Brain microvascular endothelial cell (primary cell): ENCODE data around the gene TAF1.
"Not testable (repeated sequence)": the region's sequence is repeated elsewhere in the genome, so short reads cannot be mapped to it uniquely, and the experiment has no call there.

Experiments used
- DNase-seq: peaks from one replicate; pipeline ENCODE4 v3.0.0-alpha.2; 2020
- H3K27ac ChIP-seq: fragments of 250-450 bp; sonication (Bioruptor Pico); 2 replicates; pipeline ENCODE4 v1.5.1; 2020; ENCODE audit warnings: mild to moderate bottlenecking, moderate library complexity
- H3K27me3 ChIP-seq: fragments of 250-450 bp; sonication (Bioruptor Pico); replicated peaks from 2 replicates; pipeline ENCODE4 v1.5.1; 2020; ENCODE audit warnings: mild to moderate bottlenecking
- H3K36me3 ChIP-seq: fragments of 250-450 bp; sonication (Bioruptor Pico); replicated peaks from 2 replicates; pipeline ENCODE4 v1.5.1; 2020; ENCODE audit warnings: mild to moderate bottlenecking
- H3K4me3 ChIP-seq: 2 replicates; pipeline ENCODE4 v1.5.1; 2011; ENCODE audit warnings: low read depth, mild to moderate bottlenecking, control low read depth, low read length, moderate library complexity
- CTCF ChIP-seq: IDR thresholded peaks from 2 replicates; pipeline ENCODE4 v1.5.1; 2011; ENCODE audit warnings: low read depth, mild to moderate bottlenecking, moderate library complexity, low read length, control low read depth, inconsistent platforms; ENCODE audit errors: missing control alignments
- in situ Hi-C: cut with HindIII; loops from 2 replicates; pipeline ENCODE4 v1.10.0; 2017; ENCODE audit warnings: low sequenced_read_pairs, low pct_ligation_motif_present

The TAF1 gene

DNA sequence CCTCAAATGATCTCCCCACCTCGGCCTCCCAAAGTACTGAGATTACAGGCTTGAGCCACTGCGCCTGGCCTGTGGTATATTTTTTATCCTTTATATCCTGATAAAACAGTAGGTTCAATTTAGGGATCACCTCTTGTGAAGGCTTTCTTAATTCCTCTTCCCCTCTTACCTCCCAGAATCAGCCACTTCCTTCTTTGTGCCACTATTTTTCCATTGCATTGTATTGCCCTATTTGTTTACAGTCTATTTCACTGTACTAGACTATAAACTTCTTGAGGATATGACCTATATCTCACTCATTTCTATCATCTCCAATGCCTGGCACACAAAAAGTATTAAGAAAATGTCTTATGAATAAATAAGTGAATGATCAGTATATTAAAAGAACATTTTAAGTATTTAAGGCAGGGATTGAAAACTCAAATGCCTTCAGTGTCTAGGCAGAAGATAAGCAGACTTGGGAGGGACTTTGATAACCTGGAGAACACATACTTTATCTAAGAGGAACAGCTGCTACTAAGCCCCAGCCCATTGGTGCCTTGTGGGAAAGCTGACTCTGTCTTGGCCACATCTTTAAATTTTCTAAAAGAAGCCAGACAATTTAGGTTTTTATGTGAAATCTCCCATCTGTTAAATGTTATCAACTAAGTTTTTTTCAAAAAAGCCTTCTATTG, 84.4 kb downstream of the TAF1 start:
- no peak for DNase-seq
- TF ChIP-seq CTCF, result no peak
- H3K4me3 ChIP-seq, result no peak overlapping the region
- no peak overlapping the region for H3K27ac ChIP-seq
- H3K27me3 ChIP-seq, result no peaks in the 10 kb centered on the region
- H3K36me3 ChIP-seq, result no peaks in the 10 kb centered on the region
- in situ Hi-C loops, result no loop called here

- H3K4me3 ChIP-seq, H3K27me3 ChIP-seq, H3K27ac ChIP-seq, DNase-seq, H3K36me3 ChIP-seq, in situ Hi-C loops: not testable (repeated sequence)
These were observed 85.4 kb downstream of the TAF1 start for GRCh38 chrX:71451518-71451917.

- no peak for TF ChIP-seq CTCF
- Histone ChIP-seq H3K27ac (no peak overlapping the region), H3K36me3 (peaks cover 10% of the 10 kb centered on the region), H3K4me3 (no peak overlapping the region), H3K27me3 (no peaks in the 10 kb centered on the region)
- in situ Hi-C loops, result no loop called here
- DNase-seq, result no peak
These were observed 86.9 kb downstream of the TAF1 start for GRCh38 chrX:71453056-71453455.

- peaks cover 10% of the 10 kb centered on the region for H3K36me3 ChIP-seq
- DNase-seq, result peak; percentile 50
- in situ Hi-C loops, result no loop called here
- no peak overlapping the region for H3K4me3 ChIP-seq
- H3K27ac ChIP-seq, result peak overlapping the region; percentile 27
- no peak for TF ChIP-seq CTCF
- H3K27me3 ChIP-seq, result no peaks in the 10 kb centered on the region
These were observed 88.1 kb downstream of the TAF1 start for GRCh38 chrX:71454222-71454621.

GRCh38 chrX:71458866-71459265, 92.7 kb downstream of the TAF1 start:
- Histone ChIP-seq H3K4me3 (no peak overlapping the region), H3K27ac (no peak overlapping the region), H3K36me3 (peaks cover 33% of the 10 kb centered on the region), H3K27me3 (no peaks in the 10 kb centered on the region)
- DNase-seq, result no peak
- in situ Hi-C loops, result no loop called here
- no peak for TF ChIP-seq CTCF

DNA sequence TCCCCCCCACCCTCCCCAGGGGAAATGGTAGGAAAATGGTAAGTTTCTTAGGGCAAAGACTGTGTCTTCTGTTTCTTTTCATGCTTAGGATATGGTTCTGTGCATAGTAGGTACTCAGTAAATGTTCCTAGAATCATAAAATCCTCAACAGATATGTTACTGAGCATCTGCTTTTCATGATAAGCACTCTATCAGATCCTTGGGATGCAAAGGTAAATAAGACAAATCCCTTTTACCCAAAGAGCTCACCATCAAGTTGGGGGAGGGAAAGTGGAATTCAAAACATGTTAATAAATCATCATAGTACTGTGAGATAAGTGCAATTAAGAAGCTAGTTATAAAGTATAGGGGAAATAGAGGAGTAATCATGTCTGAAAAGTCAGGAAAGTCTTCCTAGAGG, 98.8 kb downstream of the TAF1 start:
- TF ChIP-seq CTCF, result no peak
- H3K4me3 ChIP-seq, result no peak overlapping the region
- H3K27ac ChIP-seq, result no peak overlapping the region
- no peaks in the 10 kb centered on the region for H3K27me3 ChIP-seq
- H3K36me3 ChIP-seq, result peaks cover 24% of the 10 kb centered on the region
- no peak for DNase-seq
- in situ Hi-C loops, result no loop called here
